ENCODE measurements around the gene RPA1.

DNA sequence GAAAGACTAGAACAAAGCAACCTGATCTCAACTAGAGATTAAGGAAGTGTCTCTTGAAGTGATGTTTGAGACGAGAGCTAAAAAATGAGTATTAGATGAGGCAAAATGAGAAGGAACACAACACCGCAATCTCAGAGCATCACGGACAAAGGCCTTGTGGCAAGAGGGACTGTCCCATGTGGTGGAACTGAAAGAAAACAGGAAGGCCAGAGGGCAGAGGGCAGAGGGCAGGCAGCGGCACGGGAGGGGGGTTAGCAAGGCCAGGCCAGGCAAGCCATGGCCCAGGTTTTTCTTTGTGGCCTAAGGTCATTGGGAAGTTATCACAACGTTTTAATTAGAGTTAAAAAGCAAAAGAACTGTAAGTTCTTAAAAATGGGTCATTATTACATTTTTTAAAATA, 22.5 kb downstream of the RPA1 start:
- TF ChIP-seq, protein P1, sequence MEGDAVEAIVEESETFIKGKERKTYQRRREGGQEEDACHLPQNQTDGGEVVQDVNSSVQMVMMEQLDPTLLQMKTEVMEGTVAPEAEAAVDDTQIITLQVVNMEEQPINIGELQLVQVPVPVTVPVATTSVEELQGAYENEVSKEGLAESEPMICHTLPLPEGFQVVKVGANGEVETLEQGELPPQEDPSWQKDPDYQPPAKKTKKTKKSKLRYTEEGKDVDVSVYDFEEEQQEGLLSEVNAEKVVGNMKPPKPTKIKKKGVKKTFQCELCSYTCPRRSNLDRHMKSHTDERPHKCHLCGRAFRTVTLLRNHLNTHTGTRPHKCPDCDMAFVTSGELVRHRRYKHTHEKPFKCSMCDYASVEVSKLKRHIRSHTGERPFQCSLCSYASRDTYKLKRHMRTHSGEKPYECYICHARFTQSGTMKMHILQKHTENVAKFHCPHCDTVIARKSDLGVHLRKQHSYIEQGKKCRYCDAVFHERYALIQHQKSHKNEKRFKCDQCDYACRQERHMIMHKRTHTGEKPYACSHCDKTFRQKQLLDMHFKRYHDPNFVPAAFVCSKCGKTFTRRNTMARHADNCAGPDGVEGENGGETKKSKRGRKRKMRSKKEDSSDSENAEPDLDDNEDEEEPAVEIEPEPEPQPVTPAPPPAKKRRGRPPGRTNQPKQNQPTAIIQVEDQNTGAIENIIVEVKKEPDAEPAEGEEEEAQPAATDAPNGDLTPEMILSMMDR (conservative IDR thresholded peaks at IDR 0.05 in 1 of 2, IDR thresholded peaks at IDR 0.05 in 1 of 2; ENCODE audit: low read depth in 1 of 2, low read length in 2 of 2) = no peak
- no peak for TF ChIP-seq EZH2 (IDR thresholded peaks at IDR 0.05; ENCODE audit: low read length, missing control alignments)
